GM21423 (cell line): ENCODE data around the gene RAC2.

Source experiments
- ATAC-seq: cut with Tn5 transposase; IDR thresholded peaks from one replicate; pipeline ENCODE4 v1.9.1; 2021; ENCODE audit warnings: mild to moderate bottlenecking, moderate library complexity; ENCODE audit not compliant: unreplicated experiment

Gene RAC2

DNA sequence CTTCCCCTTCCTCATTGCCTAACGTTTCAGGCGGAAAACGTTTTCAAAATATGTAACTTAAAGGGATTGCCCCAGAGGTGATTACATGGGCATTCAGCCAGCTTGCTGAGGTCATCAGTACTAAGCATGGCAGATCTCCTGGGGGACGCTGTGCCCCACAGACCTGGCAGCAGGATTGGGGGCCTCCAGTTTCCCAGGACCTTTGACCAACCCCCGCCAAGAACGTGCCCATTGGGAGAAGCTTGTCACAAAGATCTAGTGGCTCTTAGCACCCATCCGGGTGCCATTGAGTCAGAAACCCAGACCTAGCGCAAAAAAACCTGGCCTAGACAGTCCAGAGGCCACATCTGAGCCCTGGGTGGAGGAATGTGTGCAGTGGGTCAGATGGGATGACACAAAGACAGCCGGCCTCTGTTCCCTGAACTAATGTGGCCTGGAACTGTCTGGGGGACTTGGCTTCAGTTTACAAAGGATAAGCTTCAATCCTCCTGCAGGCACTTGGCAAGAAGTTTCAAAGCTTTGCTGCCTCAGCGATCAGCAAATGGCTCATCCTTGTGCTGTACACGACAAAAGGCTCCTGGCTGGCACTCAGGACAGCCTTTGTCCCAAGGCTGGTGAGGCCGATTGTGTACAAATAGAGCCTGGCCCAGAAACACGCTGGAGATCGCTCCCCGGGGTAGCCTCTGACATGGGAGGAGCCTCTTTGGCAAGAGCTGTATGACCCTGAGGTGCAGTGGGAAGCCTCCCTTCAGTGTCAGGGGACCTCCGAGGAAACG is 65.5 kb downstream of the RAC2 start:
- no peak for ATAC-seq

DNA sequence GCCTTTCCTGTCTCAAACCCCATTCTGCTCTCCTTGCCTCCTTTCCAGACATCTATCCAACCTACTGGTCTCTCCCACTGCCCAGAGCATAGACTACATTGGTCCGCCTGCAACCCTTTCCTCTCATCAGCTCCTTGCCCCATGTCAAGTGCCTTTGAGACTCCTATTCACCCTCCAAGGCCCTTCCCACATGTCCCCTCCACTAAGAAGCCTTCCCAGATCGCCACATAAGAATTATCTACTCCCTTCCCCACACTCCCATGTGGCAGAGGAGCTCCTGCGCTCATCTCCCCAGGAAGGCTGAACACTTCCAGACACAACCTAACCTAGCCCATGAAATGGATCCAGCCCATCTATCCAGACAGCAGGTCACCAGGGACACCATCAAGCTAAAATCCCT is 66.3 kb downstream of the RAC2 start:
- no peak for ATAC-seq

- no peak for ATAC-seq
These were observed 66.8 kb downstream of the RAC2 start for GRCh38 chr22:37177221-37177620.

- ATAC-seq, result no peak
These were observed 67.5 kb downstream of the RAC2 start for GRCh38 chr22:37176464-37177061.

- ATAC-seq, result no peak
These were observed 68.4 kb downstream of the RAC2 start for GRCh38 chr22:37175414-37176281.
